GM18498 (cell line): ENCODE data around the gene TGM2.

Source experiments
- ATAC-seq: cut with Tn5 transposase; IDR thresholded peaks from one replicate; pipeline ENCODE4 v1.9.1; 2021; ENCODE audit warnings: mild to moderate bottlenecking, moderate library complexity; ENCODE audit not compliant: unreplicated experiment

TGM2 gene

DNA sequence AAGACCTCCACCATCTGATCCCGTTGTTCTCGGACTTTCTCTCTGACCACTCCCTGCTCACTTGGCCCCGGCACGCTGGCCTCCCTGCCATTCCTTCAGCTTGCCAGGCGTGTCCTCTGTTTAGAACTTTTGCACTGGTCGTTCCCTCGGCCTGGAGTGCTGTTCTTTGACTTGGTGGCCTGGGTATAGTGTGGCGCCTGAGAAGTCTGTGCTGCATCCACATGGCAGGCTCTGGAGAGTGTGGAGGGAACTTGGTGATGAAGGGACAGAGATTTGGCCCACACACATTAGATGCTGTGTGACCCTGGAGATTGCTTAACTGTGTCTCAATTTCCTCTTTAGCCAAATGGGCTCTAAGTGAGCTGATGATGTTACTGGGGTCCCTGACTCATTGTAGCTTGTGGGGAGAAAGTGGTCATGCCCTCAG, 13.0 kb upstream of the TGM2 start:
- no peak for ATAC-seq

- ATAC-seq, result no peak
Observed at GRCh38 chr20:38177201-38177600, 12.1 kb upstream of the TGM2 start.

GRCh38 chr20:38175304-38176180, 10.5 kb upstream of the TGM2 start:
- ATAC-seq, result no peak

DNA sequence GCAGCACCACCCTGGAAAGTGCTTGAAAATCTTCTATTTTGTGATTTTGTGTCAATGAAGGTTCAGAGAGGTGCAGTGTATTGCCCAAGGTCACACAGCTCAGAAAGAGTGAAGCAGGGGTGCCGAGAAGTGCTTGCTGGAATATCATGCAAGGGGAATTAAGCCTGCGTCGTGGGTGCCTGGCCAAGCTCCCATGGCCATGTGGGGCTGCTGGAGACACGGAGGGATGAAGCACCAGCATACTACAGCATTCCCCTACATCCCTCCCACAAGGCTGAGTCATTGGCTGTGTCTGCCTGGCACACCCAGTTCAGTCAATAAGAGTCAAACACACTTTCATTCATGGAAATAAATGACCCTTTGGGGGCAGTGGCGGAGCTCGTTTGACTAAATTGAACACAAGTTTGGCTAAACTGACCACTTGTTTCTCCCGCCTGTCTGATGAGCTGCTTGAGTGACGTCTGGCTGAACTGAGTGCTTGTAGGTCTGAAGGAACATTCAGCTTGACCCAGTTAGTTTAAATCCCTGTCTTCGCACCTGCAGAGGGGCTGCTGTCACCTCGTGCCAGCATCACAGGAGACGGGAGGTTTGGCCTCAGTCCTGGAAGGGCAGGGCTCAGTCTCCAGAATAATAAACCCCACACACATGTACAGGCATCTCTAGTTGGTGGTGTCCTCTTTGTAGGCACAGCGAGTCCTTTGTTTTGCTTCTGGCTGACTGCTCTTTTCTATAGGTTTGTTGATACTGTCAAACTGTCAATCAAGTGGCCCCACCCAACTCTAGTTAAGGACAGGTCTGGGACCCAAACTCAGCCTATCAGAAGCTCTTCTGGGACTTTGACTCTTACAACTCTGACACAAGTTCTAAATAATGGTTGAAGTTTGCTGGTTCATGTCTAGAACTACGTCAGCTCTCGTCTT, 8.4 kb upstream of the TGM2 start:
- no peak for ATAC-seq

- no peak for ATAC-seq
Observed at GRCh38 chr20:38172408-38172807, 7.3 kb upstream of the TGM2 start.

- ATAC-seq, result no peak
Observed at GRCh38 chr20:38171675-38172043, 6.6 kb upstream of the TGM2 start.

GRCh38 chr20:38170826-38171674, 6.0 kb upstream of the TGM2 start:
- no peak for ATAC-seq

DNA sequence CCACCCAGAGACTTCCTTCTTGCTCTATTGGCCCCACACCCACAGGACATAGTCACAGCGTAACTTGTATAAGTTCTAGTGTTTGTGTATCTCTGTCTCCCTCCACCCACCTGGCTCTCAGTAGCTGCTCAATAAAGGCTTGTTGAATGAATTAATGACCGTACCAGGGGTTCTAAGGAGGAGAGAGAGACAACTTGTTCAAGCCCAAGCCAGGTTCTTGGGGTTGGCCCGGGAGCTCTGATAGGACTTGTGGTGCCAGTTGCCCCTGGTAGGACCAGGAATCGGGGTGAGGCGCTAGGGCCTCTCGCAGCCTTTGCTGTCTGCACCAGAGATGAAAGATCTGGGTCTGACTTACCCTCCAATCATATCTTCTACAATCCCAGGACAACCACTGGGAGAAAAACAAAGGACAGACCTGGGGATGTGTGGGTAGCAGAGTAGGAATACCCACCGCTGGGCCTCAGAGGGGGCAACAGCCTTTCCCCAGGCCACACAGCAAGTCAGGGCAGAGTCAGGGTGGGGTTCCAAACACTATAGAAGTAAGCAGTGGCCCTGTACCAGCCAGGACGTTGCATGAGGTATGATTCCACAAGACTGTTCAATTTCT, 5.3 kb upstream of the TGM2 start:
- ATAC-seq, result no peak

- no peak for ATAC-seq
Observed at GRCh38 chr20:38169636-38170193, 4.6 kb upstream of the TGM2 start.

DNA sequence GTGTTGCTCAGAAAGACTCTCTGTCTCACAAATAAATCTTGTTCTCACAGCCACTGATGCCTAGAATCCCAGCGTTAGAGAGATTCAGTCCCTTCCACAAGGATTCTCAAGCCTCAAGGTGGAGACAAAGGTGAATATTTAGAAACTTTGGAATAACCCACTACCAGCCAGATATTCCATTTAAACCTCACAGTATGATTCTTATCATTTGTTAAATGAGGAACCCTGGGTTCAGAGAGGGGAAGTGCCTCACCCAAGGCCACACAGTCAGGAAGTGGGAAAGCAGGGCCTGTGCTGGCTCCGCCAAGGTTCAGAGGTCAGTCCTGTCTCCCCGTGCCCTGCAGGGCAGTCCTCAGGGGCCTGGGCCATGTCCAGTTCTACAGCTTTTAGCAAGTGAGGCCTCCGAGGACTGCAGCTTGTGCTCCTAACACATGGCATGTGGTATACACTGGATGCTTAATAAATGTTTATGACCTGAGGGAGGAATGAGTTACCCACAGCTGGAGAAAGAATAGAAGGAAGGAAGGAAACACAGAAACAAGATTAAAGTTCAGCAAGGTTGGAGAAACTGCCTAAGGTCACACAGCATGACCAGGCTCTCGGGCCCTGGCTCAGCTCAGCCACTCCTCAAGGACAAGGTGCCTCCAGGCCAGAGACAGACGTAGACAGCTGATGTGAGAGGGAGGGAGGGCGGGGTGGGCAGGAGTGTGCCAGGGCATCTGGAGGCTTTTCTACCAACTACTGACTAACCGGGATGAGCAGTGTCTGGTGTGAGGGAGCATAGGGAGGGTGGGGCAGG, 3.9 kb upstream of the TGM2 start:
- ATAC-seq, result no peak

DNA sequence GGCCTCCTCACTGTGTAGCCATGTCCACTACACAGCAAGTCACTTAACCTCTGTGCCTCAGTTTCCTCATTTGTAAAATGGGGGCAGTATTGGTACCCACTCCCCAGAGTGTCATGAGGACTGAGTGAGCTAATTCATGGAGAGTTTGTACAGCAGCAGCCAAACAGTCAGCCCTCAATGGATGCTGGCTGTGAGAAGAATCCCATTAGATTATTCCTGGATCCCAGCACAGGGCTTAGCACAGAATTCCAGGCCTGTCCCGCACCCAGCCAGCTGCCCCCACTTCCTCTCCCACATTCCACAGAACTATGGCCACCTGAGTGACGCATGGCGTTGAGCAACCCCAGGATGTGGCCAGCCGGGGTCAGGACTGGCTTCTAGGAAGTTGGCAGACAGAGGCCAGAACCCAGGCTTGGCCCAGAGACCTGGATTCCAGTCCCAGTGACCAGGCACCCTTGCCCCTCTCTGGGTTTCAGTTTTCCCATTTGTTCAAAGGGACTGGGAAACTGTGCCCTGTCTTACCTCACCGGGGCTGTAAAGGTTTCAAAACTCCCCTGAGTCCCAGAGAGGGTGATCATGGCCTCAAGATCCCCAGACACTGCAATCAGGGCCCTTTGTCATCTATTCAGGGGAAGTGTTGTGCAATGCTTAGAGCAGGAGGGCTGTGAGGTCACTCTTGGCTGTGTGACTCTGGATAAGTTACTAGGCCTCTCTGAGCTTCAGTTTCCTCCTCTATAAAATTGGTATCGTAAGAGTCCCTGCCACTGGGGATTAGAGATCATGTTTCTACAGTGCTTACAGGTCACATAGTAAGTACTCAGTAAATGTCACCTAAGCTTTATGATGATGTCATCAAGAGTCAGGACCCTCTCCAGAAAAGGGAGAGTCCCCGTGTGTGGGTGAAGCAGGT, 3.0 kb upstream of the TGM2 start:
- ATAC-seq, result no peak

DNA sequence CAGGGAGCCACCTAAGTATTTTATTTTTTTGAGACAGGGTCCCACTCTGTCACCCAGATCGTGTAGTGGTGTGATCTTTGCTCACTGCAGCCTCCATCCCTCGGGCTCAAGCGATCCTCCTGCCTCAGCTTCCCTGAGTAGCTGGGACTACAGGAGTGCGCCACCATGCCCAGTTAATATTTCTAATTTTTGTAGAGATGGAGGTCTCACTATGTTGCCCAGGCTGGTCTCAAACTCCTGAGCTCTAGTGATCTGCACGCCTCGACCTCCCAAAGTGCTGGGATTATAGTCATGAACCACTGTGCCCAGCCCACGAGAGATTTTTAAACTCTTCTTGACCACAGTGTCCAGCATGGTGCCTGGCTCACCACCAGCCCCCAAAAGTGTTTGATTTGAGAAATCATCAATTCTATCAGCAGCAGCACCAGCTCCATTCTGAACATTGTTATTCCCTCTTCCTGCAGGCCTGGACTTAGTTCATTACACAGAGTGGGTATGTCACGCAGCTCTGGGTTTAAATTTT, 2.3 kb upstream of the TGM2 start:
- no peak for ATAC-seq

DNA sequence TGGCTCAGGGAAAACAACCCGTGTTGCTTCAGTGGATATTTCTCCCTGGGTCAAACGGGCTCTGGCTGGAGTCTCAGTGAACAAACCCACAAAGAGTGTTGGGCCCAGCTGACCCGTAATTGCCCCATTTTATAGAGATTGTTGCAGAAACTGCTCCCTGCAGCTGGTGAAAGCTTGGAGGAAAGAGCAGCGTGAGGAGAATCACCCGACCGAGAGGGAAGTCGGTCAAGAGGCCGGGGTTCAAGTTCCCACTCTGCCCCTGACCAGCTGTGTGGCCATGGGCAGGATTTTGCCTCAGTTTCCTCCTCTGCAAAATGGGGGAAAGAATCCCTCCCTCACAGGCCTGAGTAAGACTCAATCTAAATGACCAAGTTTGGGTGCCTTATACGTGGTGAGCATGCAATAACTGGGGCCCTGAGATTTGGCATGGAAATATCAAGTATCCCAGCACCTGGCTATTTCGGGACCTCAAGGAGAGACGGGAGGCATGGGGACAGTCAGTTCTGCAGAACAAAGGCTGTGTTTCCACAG, 1.7 kb upstream of the TGM2 start:
- ATAC-seq, result no peak

- ATAC-seq, result no peak
Observed at GRCh38 chr20:38165966-38166702, 1.1 kb upstream of the TGM2 start.

DNA sequence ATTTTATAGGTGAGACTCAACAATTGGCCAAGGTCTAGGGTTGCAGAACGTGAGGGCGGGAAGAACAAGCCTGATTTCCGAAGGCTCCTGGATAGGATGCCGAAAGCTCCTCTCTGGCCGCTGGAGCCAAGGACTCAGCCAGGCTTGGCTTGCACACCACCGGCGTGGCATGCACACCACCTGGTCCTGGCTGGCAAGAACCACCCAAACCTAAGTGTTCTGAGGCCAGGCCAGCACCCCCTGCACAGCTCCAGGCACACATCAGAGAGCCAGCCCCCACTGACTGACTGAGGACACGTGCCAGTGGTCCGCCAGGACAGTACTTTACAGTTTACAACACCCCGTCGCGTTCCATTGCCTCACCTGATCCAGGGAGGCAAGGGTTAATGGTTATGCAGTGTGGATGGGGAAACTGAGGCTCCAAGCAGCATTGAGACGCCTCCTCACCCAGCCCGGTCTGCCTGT, 414 bp downstream of the TGM2 start:
- ATAC-seq, result no peak

DNA sequence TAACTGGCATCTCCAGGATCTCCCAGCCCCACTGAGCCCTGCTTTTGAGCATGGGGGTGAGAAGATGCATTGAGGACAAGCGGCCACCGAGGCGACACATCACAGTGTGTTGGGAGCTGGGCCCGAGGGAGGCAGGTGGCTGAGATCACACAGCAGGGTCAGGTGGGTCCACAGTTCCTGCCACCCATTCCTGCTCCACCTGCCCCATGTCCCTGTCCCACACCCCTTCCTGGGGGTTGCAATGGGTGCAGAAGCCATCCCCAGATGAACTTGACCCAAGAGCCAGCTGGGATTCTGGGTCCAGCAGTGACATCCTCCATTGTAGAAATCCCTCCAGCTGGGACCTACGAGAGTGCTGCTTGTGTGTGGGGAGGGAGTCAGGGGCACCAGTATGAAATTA, 1.0 kb downstream of the TGM2 start:
- no peak for ATAC-seq
